GM19238 (cell line): ENCODE results near the gene ADSL.
"Not testable (repeated sequence)": the region's sequence is repeated elsewhere in the genome, so short reads cannot be mapped to it uniquely, and the experiment has no call there.

Source experiments
- DNase-seq: peaks from one replicate; pipeline ENCODE4 v3.0.0; 2011; ENCODE audit warnings: low spot score; ENCODE audit not compliant: insufficient read length

ADSL gene

GRCh38 chr22:40367342-40367741, 21.0 kb downstream of the ADSL start:
- no peak for DNase-seq

GRCh38 chr22:40368016-40368415, 21.7 kb downstream of the ADSL start:
- no peak for DNase-seq

GRCh38 chr22:40368836-40369235, 22.5 kb downstream of the ADSL start:
- DNase-seq, result no peak

GRCh38 chr22:40374567-40374966, 28.3 kb downstream of the ADSL start:
- no peak for DNase-seq

- no peak for DNase-seq
These were observed 29.8 kb downstream of the ADSL start for GRCh38 chr22:40376149-40376548.

GRCh38 chr22:40377931-40378330, 31.6 kb downstream of the ADSL start:
- no peak for DNase-seq

DNA sequence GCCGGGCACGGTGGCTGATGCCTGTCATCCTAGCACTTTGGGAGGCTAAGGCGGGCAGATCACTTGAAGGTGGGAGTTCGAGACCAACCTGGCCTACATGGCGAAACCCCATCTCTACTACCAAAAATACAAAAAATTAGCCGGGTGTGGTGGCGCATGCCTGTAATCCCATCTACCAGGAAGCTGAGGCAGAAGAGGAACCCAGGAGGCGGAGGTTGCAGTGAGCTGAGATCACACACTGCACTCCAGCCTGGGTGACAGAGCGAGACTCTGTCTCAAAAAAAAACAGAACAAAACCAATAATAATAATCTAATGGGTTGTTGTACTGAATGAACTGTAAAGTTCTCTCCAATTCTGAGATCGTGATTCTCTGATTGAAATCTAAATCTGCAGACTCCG, 32.1 kb downstream of the ADSL start:
- not testable (repeated sequence) for DNase-seq

DNA sequence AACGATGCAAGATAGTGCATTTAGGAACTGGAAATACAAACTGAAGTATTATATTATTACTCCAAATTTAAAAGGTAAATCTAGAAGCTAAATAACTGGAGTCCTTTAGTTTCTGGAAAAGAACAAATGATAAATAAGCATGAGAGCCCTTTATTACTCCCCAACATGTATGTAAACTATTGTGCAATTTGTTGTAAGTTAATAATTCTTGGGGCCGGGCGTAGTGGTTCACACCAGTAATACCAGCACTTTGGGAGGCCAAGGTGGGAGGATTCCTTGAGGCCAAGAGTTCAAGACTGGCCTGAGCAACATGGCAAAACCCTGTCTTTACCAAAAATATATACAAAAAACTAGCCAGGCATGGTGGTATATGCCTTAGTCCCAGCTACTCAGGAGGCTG, 35.2 kb downstream of the ADSL start:
- DNase-seq, result no peak

GRCh38 chr22:40383905-40384304, 37.6 kb downstream of the ADSL start:
- no peak for DNase-seq

DNA sequence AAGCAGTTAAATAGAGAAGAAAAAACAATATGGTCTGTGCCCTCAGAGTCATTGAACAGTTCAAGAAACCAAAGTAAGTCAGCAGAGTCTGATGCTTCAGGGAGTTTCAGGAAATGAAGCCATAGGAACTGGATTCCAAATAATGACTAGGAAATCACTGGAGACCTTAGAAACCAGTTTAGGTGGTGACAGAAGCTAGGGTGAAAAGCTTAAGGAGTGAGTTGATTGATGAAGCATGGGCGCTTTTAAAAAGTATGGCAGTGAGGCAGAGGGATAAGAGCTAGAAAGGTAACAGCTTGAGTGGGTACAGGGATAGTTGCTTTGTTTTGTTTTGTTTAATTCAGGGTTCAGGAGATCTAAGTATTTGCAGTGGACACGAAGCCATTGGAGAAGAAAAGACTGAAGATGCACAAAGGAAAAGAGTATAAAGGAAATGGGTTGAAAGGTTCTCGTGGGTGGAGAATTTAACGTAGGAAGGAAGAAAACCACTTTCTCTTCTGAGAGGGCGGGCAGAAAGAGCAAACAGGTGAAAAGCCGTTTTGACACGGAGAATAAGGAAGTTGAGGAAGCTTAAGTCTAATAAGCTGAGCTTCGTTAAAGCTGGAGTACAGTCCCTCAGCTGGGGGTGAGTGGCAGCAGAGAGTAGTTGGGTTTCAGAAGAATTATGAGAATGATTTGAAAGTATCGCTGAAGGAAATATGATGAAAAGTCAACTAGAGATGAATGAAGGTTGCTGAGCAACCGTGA, 38.9 kb downstream of the ADSL start:
- peak; percentile 49 for DNase-seq

DNA sequence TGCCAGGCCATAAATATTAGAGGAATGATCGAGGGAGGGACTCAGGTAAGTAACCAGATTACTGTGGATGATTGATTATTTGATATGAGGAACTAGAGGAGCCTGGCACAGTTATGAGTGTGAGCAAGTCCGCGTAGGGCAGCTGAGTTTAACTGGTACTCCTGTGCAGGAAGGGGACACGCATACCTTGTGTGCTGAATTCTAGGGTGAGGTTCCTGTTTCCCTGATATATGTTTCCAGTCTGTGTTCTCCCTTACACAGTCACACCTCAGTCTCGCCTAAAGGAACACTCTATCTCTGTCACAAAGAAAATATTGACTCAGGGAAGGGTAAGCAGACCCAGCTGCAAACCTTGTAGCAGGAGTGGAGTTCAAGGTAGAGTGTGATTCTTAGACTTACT, 41.4 kb downstream of the ADSL start:
- no peak for DNase-seq

GRCh38 chr22:40388231-40388630, 41.9 kb downstream of the ADSL start:
- no peak for DNase-seq

GRCh38 chr22:40391417-40391816, 45.1 kb downstream of the ADSL start:
- no peak for DNase-seq

- DNase-seq, result no peak
These were observed 46.3 kb downstream of the ADSL start for GRCh38 chr22:40392618-40393017.

GRCh38 chr22:40394607-40395006, 48.3 kb downstream of the ADSL start:
- DNase-seq, result no peak

- DNase-seq, result no peak
These were observed 49.3 kb downstream of the ADSL start for GRCh38 chr22:40395607-40396006.

GRCh38 chr22:40396882-40397281, 50.6 kb downstream of the ADSL start:
- DNase-seq, result no peak

DNA sequence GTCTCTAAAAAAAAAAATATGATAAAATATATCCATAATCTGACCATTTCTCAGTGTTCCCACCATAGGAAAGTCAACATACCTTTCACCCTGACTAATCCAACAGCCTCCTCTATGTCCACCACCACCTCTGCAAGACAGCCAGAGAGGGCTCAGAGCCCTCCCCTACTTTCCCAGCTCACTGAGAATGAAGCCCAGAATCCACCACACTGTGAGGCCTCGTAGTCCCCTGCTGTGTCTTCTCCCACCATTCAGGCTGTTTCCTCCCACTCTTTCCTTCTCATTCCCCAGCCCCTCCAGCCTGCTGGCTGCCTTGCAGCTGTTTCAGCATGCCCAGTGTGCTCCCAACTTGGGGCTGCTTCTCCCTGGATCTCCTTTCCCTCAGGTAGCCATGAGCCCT, 51.1 kb downstream of the ADSL start:
- DNase-seq, result no peak

DNA sequence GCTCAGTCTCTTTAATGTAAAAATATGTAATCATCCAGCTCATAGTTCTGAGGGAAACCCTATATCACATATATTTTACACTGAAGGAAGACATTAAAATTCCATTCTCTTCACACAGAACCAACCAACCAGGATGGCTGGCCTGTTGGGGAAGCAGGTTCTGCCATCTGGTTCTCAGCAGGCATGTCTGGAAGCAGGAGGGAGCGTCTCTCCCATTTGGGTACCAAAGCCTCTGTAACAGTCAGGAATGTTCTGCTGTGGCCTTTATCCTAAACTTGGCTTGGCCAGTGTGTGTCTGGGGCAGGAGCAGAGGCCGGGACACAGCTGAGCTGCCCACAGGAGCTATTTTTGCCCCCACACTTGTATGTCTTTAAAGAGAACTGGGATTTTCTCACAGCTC, 53.3 kb downstream of the ADSL start:
- DNase-seq, result no peak

DNA sequence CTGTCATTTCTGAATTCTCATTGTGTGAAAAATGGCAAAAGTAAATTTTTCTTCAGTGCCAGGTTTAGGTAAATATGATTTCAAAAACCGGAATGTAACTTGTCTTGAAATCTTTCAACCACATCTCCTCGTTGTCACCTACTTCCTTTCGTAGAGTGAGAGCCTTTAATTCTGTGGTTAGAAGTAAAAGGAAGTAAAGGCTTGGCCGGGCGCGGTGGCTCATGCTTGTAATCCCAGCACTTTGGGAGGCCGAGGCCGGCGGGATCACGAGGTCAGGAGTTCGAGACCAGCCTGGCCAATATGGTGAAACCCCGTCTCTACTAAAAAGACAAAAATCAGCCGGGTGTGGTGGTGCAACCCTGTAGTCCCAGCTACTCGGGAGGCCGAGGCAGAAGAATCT, 53.9 kb downstream of the ADSL start:
- DNase-seq, result peak; percentile 60

- no peak for DNase-seq
These were observed 55.2 kb downstream of the ADSL start for GRCh38 chr22:40401532-40401931.

- DNase-seq, result no peak
These were observed 55.7 kb downstream of the ADSL start for GRCh38 chr22:40401981-40402406.

DNA sequence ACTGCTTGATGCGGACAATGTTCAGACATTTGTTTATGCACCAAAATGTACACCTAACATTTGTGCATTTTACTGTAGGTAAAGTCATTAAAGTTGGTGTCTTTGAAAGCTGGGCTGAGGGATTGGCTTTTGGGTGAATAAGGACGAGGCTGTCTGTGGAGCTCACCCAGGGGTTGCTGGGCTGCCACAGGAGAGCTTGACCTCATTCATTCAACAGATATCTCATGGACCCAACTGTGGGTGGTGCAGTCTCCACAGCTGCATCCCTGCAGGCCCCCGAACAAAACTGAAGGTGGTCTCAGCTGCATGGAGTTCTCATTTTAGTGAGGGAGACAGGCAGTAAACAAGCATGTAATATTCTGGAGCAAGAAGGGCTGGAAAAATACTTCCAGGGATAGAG, 56.8 kb downstream of the ADSL start:
- no peak for DNase-seq

- DNase-seq, result no peak
These were observed 57.4 kb downstream of the ADSL start for GRCh38 chr22:40403651-40404050.
